Measurements from ENCODE around the gene LRRC27.
"Not testable (repeated sequence)": the region's sequence is repeated elsewhere in the genome, so short reads cannot be mapped to it uniquely, and the experiment has no call there.

The LRRC27 gene

DNA sequence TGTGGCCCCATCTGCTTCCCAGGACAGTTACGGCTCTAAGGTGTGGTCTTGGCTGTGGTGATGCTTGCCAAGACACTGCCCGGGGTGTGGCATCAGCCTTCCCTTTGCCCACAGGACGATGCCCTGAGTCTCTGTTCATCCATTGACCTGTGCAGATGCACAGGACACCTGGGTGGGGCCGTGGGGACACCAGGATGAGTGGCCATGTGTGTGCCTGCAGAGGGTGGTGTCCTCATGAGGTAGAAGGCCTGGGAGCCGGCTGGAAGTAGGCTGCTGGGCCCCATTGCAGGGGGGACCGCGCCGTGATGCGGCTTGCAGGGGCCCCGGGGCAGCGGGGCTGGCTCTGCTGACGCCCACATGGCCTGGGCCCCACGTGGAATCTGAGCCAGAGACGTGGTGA is 42.6 kb downstream of the LRRC27 start:
- no peaks in the 10 kb centered on the region for H3K27me3 Mint-ChIP-seq
- H3K4me1 Mint-ChIP-seq (ENCODE audit: low read depth), result peaks cover 4% of the 10 kb centered on the region
- H3K36me3 Mint-ChIP-seq, result no peaks in the 10 kb centered on the region
- no peaks in the 10 kb centered on the region for H3K9me3 Mint-ChIP-seq (ENCODE audit: low read depth)
- no peak overlapping the region for H3K4me3 Mint-ChIP-seq
- no peak overlapping the region for H3K27ac Mint-ChIP-seq

DNA sequence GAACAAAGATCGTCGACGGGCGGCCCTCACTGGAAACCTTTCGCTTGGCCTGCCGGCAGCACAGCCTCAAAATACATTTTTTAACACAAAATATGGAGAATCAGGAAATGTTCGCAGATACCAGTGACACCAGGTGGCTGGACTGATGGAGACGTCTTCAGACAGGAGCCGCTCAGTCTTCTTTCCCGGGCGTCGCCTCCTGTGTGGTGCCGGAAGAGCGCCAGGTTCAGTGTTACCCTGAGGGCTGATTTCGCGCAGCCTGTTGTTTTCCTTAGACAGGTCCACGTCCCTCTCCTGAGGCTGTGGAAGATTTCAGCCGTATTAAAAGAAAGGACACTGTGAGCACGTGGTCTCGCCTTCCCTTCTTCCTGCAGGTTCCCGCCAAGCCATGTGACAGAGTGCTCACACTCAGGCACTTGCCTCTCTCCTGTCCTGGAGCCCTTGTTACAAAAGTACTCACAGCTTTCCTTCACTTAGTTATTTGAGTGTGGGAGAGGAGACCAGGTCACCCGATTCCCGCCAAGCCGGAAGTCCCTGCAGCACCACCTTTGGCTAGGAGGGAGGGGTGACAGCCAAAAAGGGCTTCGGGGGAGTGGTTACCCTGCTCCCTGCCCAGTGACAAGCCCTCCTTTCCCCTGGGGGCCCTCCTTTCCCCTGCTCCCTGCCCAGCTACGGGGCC is 43.3 kb downstream of the LRRC27 start:
- no peak overlapping the region for H3K4me3 Mint-ChIP-seq
- H3K36me3 Mint-ChIP-seq, result no peaks in the 10 kb centered on the region
- H3K4me1 Mint-ChIP-seq (ENCODE audit: low read depth), result peaks cover 4% of the 10 kb centered on the region
- no peaks in the 10 kb centered on the region for H3K9me3 Mint-ChIP-seq (ENCODE audit: low read depth)
- no peak overlapping the region for H3K27ac Mint-ChIP-seq
- no peaks in the 10 kb centered on the region for H3K27me3 Mint-ChIP-seq

DNA sequence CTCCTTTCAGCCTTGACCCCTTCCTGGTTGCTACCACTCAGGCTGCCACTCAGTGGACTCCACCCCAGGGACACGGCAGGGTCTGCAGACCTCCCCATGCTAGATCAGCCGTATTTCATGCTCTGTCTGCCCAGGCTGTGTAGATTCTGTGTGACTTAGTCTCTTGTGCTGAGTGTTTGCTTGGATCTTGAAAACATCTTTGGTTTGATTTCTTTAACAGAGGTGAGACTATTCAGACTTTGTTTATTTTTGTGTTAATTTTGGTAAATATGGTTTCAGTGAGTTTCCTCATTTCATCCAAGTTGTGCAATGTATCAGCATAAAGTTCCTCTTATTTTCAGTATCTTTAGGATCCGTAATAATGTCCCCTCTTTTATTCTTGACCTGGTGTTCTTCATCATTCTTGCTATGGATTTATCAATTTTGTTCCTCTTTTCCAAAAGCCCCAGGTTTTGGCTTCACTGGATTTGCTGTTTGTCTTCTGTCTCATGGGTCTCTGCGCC is 43.9 kb downstream of the LRRC27 start:
- no peaks in the 10 kb centered on the region for H3K27me3 Mint-ChIP-seq
- peaks cover 4% of the 10 kb centered on the region for H3K4me1 Mint-ChIP-seq (ENCODE audit: low read depth)
- peak overlapping the region; percentile 37 for H3K27ac Mint-ChIP-seq
- no peaks in the 10 kb centered on the region for H3K9me3 Mint-ChIP-seq (ENCODE audit: low read depth)
- no peaks in the 10 kb centered on the region for H3K36me3 Mint-ChIP-seq
- no peak overlapping the region for H3K4me3 Mint-ChIP-seq

DNA sequence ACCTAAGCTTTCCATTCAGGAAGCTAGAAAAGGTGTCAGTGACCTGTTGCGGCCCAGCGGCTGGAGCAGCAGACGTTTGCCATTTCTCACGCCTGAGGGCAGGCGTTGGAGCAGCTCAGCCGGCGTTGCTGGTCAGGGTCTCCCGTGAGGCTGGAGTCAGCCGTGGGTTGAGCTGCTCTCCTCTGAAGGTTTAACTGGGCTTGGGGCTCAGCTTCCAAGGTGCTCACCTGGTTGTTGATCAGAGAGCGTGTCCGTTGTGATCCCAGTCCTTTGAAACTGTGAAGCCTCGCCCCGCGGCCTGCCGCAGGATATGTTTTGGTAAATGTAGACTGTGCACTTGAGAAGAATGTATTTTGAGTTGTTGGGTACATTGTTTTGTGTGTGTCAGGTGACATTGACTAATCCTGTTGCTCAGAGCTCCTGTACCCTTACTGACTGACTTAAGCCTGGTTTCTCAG is 44.4 kb downstream of the LRRC27 start:
- Mint-ChIP-seq H3K9me3 (ENCODE audit: low read depth) (no peaks in the 10 kb centered on the region), H3K4me3 (no peak overlapping the region), H3K27me3 (no peaks in the 10 kb centered on the region), H3K36me3 (no peaks in the 10 kb centered on the region), H3K27ac (no peak overlapping the region), H3K4me1 (ENCODE audit: low read depth) (peaks cover 5% of the 10 kb centered on the region)

DNA sequence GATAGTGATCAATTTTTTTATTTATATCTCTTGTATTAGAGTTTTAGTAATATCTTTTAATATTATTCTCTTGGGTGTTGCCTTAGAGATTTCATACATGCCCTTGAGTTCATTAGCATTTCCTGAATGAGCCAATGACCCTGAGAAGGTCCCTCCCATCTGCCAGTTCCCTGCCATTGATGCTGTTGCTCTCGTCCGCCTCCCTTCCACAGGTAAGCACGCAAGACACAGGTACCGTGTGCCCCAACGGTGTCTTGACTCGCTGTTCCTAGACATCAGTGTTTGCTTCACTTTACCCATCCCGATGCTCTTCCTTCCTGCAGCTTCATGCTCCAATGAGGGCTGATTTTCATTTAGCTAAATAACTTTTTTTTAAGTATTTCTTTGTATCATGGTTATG is 45.3 kb downstream of the LRRC27 start:
- no peak overlapping the region for H3K4me3 Mint-ChIP-seq
- H3K36me3 Mint-ChIP-seq, result no peaks in the 10 kb centered on the region
- H3K9me3 Mint-ChIP-seq (ENCODE audit: low read depth), result no peaks in the 10 kb centered on the region
- no peak overlapping the region for H3K27ac Mint-ChIP-seq
- H3K4me1 Mint-ChIP-seq (ENCODE audit: low read depth), result peaks cover 8% of the 10 kb centered on the region
- H3K27me3 Mint-ChIP-seq, result no peaks in the 10 kb centered on the region

DNA sequence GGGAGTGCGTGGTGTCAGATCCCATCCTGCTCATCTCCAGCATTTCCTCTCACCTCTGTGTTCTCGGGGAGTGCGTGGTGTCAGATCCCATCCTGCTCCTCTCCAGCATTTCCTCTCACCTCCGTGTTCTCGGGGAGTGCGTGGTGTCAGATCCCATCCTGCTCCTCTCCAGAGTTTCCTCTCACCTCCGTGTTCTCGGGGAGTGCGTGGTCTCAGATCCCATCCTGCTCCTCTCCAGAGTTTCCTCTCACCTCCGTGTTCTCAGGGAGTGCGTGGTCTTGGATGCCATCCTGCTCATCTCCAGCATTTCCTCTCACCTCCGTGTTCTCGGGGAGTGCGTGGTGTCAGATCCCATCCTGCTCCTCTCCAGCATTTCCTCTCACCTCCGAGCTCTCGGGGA is 47.0 kb downstream of the LRRC27 start:
- peaks cover 11% of the 10 kb centered on the region for H3K4me1 Mint-ChIP-seq (ENCODE audit: low read depth)
- H3K27ac Mint-ChIP-seq, result not testable (repeated sequence)

DNA sequence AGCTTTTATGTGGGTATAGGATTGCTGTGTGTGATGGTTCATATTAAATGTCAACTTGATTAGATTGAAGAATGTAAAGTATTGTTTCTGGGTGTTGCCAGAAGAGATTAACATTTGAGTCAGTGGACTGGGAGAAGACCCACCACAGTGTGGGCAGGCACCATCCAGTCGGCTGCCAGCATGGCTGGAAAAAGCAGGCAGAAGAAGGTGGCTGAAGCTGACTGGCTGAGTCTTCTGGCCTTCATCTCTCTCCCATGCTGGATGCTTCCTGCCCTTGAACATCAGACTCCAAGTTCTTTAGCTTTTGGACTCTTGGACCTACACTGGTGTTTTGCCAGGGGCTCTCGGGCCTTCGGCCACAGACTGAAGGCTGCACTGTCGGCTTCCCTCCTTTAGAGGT is 49.0 kb downstream of the LRRC27 start:
- not testable (repeated sequence) for H3K36me3 Mint-ChIP-seq; H3K9me3 Mint-ChIP-seq (ENCODE audit: low read depth); H3K27me3 Mint-ChIP-seq; H3K4me3 Mint-ChIP-seq; H3K27ac Mint-ChIP-seq
- H3K4me1 Mint-ChIP-seq (ENCODE audit: low read depth), result peaks cover 11% of the 10 kb centered on the region

More for the DNA sequence above, 47.0 kb downstream of the LRRC27 start:
- not testable (repeated sequence) for H3K36me3 Mint-ChIP-seq; H3K27me3 Mint-ChIP-seq; H3K4me3 Mint-ChIP-seq; H3K9me3 Mint-ChIP-seq (ENCODE audit: low read depth)

DNA sequence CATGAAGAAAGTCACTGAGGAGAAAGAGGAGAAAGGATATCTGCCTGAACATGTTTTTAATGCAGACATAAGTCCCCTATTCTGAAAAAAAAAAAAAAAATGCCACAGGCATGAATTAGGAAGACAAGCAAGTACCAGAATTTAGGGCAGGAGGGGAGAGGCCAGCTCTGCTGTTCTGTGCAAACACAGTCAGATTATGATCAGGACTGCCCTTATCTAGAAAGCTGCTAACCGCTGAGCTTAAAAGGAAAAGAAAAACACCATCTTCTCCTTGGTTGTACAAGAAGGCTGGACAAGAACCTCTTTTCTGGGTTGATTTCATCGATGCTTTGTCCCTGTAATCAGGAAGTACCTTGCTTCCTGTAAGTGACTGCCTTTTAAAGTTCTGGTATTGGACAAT is 49.7 kb downstream of the LRRC27 start:
- Mint-ChIP-seq H3K4me1 (ENCODE audit: low read depth) (peaks cover 11% of the 10 kb centered on the region), H3K9me3 (ENCODE audit: low read depth) (no peaks in the 10 kb centered on the region), H3K27ac (no peak overlapping the region), H3K36me3 (no peaks in the 10 kb centered on the region), H3K27me3 (no peaks in the 10 kb centered on the region), H3K4me3 (no peak overlapping the region)

DNA sequence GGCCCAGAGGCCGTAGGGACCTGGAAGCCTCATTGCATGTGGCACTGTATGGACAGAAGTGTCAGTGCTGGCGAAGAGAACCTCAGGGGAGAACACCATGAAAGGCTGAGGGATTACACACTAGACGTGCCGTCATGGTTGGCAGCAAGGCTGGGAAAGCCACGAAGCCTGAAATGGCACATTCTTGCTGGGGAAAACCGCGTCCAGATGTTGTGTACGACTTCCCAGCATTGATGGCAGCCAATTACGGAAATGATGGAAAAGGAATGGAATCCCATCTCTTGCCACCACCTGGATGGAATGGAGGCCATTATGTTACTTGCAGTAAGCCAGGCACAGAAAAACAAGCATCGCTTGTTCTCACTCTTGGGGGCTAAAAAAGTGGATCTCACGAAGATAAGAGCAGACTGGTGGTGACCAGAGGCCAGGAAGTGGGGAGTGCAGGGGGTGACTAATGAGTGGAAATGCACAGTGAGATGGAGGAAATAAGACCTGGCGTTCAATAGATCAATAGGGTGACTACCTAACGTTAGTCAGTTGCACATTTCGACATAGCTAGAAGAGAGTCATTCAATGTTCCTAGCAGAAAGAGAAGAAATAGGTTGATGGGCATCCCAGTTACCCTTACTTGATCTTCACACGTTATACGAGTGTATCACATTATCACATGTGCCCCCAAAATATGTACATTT is 50.4 kb downstream of the LRRC27 start:
- Mint-ChIP-seq H3K36me3 (no peaks in the 10 kb centered on the region), H3K4me3 (no peak overlapping the region), H3K27me3 (no peaks in the 10 kb centered on the region), H3K4me1 (ENCODE audit: low read depth) (peaks cover 11% of the 10 kb centered on the region), H3K9me3 (ENCODE audit: low read depth) (no peaks in the 10 kb centered on the region), H3K27ac (no peak overlapping the region)

DNA sequence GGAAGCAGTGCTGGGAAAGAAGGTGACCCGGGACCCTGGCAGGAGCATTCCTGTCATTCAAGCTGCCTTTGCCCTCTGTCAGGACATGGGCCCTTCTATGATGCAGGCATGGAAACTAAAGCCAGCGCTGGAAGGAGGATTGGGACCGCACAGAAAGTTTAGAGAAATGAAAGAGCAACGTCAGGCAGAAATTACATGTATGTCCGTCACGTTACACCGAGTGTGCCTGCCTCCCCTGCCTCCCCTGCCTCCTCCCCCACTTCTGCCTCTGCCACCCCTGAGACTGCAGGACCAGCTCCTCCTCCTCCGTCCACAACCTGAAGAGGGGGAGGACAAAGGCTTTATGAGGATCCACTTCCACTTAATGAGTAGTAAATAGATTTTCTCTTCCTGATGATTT is 51.1 kb downstream of the LRRC27 start:
- no peak overlapping the region for H3K4me3 Mint-ChIP-seq
- no peaks in the 10 kb centered on the region for H3K36me3 Mint-ChIP-seq
- no peak overlapping the region for H3K27ac Mint-ChIP-seq
- H3K27me3 Mint-ChIP-seq, result no peaks in the 10 kb centered on the region
- peaks cover 13% of the 10 kb centered on the region for H3K4me1 Mint-ChIP-seq (ENCODE audit: low read depth)
- no peaks in the 10 kb centered on the region for H3K9me3 Mint-ChIP-seq (ENCODE audit: low read depth)

DNA sequence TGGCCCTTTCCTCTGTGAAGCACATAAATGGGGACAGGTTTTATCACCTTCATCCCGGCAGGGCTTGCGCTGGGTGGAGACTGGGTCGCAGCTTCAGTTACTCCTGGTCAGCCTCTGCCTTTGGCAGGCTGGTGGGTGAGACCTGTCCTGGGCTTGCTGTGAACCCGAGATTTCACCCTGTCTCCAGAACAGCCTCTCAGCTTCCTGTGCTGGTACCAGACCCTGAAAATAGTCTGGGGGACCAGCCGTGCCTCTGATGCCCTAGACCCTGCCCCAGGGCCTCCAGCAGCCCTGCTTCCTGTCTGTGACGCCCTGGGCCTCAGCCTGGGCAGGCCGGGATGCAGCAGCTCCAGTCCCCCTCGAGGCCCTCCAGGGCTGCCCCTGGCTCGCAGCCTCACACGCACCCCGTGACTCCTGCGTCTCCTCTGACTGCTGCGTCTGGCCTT is 51.8 kb downstream of the LRRC27 start:
- H3K27ac Mint-ChIP-seq, result no peak overlapping the region
- H3K27me3 Mint-ChIP-seq, result no peaks in the 10 kb centered on the region
- no peaks in the 10 kb centered on the region for H3K9me3 Mint-ChIP-seq (ENCODE audit: low read depth)
- H3K4me3 Mint-ChIP-seq, result no peak overlapping the region
- H3K4me1 Mint-ChIP-seq (ENCODE audit: low read depth), result peaks cover 13% of the 10 kb centered on the region
- H3K36me3 Mint-ChIP-seq, result no peaks in the 10 kb centered on the region

DNA sequence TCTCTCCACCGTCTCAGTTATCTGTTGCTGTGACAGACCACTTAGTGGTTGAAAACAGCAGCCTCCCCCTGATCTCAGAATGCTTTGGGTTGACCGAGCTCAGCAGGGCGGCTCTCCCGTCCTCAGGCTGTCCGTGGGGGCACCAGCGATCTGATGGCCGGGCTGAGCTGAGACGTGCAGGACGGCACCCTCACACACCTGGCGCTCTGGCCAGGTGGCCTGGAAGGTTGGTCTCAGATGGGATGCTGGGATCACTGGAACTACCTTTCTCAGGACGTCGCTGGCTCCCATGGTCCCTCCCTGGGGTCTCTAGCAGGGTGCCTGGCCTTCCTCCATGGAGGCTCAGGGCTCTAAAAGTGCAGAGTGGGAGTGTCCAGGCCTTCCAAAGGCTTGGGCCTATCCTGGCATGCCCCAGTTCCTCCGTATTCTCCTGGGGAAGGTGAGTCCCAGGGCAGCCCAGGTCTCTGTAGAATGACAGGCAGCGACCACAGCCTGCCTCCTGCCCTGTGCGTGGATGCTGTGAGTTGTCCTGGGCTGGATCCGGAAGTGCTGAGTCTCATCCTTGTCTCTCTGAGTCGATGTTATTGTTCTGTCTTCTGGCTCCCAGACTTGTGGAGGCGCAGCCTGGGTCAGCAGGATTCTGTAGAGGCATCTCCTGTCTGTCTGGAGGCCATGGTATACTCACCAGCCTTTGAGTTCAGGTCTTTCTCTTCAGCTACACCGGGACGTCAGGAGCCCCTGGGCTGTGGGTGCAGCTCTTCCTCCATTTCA is 52.8 kb downstream of the LRRC27 start:
- Mint-ChIP-seq H3K4me3 (no peak overlapping the region), H3K9me3 (ENCODE audit: low read depth) (no peaks in the 10 kb centered on the region), H3K27ac (no peak overlapping the region), H3K36me3 (no peaks in the 10 kb centered on the region), H3K27me3 (no peaks in the 10 kb centered on the region), H3K4me1 (ENCODE audit: low read depth) (peaks cover 13% of the 10 kb centered on the region)

DNA sequence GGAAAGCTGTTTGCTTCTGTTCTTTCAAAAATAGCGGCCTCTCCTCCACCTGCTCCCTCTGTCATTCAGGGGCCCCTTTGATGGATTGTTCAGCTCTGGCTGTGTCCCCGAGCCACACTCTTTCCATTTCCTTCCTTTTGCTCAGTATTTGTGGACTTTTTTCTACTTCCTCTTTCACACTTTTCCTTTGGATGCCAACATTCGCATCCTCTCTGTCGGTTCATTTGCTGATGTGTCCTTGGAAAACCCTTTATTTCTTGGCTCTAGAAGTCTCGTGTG is 53.3 kb downstream of the LRRC27 start:
- Mint-ChIP-seq H3K36me3 (no peaks in the 10 kb centered on the region), H3K27me3 (no peaks in the 10 kb centered on the region), H3K4me1 (ENCODE audit: low read depth) (peaks cover 13% of the 10 kb centered on the region), H3K4me3 (no peak overlapping the region), H3K9me3 (ENCODE audit: low read depth) (no peaks in the 10 kb centered on the region), H3K27ac (no peak overlapping the region)

DNA sequence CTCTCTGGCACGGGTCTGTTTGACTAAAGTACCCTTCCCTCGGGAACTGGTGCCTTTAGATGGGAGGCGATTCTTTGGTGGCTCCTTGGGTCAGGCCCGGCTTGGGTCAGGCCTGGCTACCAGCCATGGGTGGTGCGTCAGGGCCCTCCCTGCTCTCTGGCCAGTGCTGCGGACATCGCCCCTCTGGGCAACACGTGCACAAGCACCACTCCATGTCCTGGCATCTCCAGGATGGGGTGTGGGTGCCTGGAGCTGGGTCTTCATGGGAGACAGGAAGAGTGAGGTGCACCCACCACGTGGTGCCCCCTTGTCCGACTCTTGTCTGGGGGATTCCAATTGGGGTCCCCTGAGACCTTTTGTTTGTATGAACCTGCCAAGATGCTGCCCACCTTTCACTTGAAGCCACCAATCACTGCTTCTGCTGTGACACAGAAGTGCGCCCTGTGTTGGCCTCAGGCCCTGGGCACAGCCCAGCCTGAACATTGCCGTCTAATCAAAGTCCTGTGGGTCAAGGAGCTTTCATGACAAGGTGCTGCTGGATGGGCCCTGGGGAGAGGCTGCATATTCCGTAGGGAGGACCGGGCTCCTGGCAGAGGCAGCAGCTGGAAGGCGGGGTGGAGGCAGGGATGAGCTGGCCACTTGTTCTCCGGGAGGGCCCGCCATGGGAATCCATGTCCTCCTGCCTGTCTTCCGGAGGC is 53.9 kb downstream of the LRRC27 start:
- H3K4me1 Mint-ChIP-seq (ENCODE audit: low read depth), result peaks cover 13% of the 10 kb centered on the region
- no peak overlapping the region for H3K27ac Mint-ChIP-seq
- H3K4me3 Mint-ChIP-seq, result no peak overlapping the region
- H3K36me3 Mint-ChIP-seq, result no peaks in the 10 kb centered on the region
- no peaks in the 10 kb centered on the region for H3K9me3 Mint-ChIP-seq (ENCODE audit: low read depth)
- no peaks in the 10 kb centered on the region for H3K27me3 Mint-ChIP-seq

DNA sequence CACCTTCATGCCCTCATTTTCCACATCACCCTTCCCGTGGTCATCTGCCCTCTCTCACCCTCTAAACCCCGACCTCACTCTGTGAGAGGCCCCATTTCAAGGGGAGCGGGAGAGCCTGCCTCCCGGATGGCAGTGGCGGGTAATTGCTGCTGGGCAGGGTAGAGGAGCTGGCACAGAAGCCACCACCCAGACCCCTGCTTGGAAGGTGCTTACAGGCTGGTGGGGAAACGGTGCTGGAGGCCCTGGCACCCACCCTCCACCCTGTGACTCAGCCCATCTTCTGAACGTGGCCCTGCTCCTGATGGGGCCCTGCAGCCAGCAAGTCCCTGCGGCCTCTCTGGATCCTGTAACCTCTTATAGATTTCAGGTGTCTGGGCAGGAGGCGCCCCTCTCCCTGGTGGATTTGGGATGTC is 54.4 kb downstream of the LRRC27 start:
- Mint-ChIP-seq H3K4me1 (ENCODE audit: low read depth) (peaks cover 12% of the 10 kb centered on the region), H3K9me3 (ENCODE audit: low read depth) (no peaks in the 10 kb centered on the region), H3K27me3 (no peaks in the 10 kb centered on the region), H3K4me3 (no peak overlapping the region), H3K36me3 (no peaks in the 10 kb centered on the region), H3K27ac (no peak overlapping the region)

Measured in activated naive CD8-positive, alpha-beta T cell (primary cell).